HepG2 (cell line): ENCODE data around the gene SOX13. TPM values are rescaled to one million over a fixed set of nuclear protein-coding genes. Genes with fewer than 3 reads are reported as not detected.
A peak's percentile ranks its signal among the peaks of the same experiment; 100 is the strongest.

Experiments used
- FUBP1 ChIP-seq: sonication (generic); formaldehyde crosslinking; IDR thresholded peaks from 2 replicates; pipeline ENCODE4 v1.5.1; 2020; ENCODE audit warnings: missing genetic modification reagents, mild to moderate bottlenecking, borderline replicate concordance
- HMG20A ChIP-seq: IDR thresholded peaks from 2 replicates; pipeline ENCODE4 v1.6.1; 2016; ENCODE audit warnings: borderline replicate concordance
- KLF16 ChIP-seq, 2 experiments: sonication (generic) in 1 of 2; formaldehyde crosslinking in 1 of 2; IDR thresholded peaks; 2 replicates each; pipeline versions ENCODE4 v1.6.1 to v1.8.0; 2016 to 2023; ENCODE audit warnings: missing genetic modification reagents in 2 of 2, missing compliant biosample characterization in 1 of 2
- MEIS2 ChIP-seq: sonication (generic); formaldehyde crosslinking; IDR thresholded peaks from 2 replicates; pipeline ENCODE4 v1.9.0; 2021; ENCODE audit warnings: mild to moderate bottlenecking, missing genetic modification reagents
- PAXIP1 ChIP-seq: sonication (generic); formaldehyde crosslinking; conservative IDR thresholded peaks from 2 replicates; pipeline ENCODE4 v1.4.0; 2020; ENCODE audit warnings: mild to moderate bottlenecking, missing genetic modification reagents, moderate library complexity
- POLR2G ChIP-seq: fragments of 200-400 bp; formaldehyde crosslinking; IDR thresholded peaks from 2 replicates; pipeline ENCODE4 v1.6.1; 2018; ENCODE audit warnings: mild to moderate bottlenecking, low read depth, low read length, moderate library complexity
- REXO4 ChIP-seq: sonication (generic); formaldehyde crosslinking; IDR thresholded peaks from 2 replicates; pipeline ENCODE4 v1.8.0; 2022; ENCODE audit warnings: missing genetic modification reagents, mild to moderate bottlenecking, borderline replicate concordance
- RFX3 ChIP-seq: IDR thresholded peaks from 2 replicates; pipeline ENCODE4 v1.6.1; 2016; ENCODE audit warnings: missing biosample characterization, missing genetic modification reagents
- TBX3 ChIP-seq: fragments of 450-650 bp; IDR thresholded peaks from 2 replicates; pipeline ENCODE4 v1.6.1; 2017; ENCODE audit warnings: antibody characterized with exemption, mild to moderate bottlenecking, inconsistent platforms, borderline replicate concordance
- ZNF138 ChIP-seq: sonication (generic); formaldehyde crosslinking; IDR thresholded peaks from 2 replicates; pipeline ENCODE4 v1.5.0; 2020; ENCODE audit warnings: mild to moderate bottlenecking, low read depth, missing genetic modification reagents
- ZNF264 ChIP-seq: sonication (generic); formaldehyde crosslinking; IDR thresholded peaks from 2 replicates; pipeline ENCODE4 v1.4.0; 2020; ENCODE audit warnings: missing genetic modification reagents
- ZNF407 ChIP-seq: sonication (generic); formaldehyde crosslinking; IDR thresholded peaks from one replicate; pipeline ENCODE4 v1.5.1; 2020; ENCODE audit warnings: mild to moderate bottlenecking, missing genetic modification reagents; ENCODE audit errors: not compliant biosample characterization
- ZNF672 ChIP-seq: sonication (generic); formaldehyde crosslinking; IDR thresholded peaks from 2 replicates; pipeline ENCODE4 v1.8.1; 2022; ENCODE audit warnings: missing genetic modification reagents
- ZNF775 ChIP-seq: sonication (generic); formaldehyde crosslinking; IDR thresholded peaks from 2 replicates; pipeline ENCODE4 v1.4.0; 2020; ENCODE audit warnings: missing genetic modification reagents, mild to moderate bottlenecking, moderate library complexity, borderline replicate concordance
- ZNF784 ChIP-seq: sonication (generic); formaldehyde crosslinking; IDR thresholded peaks from 2 replicates; pipeline ENCODE4 v1.5.1; 2020; ENCODE audit warnings: missing genetic modification reagents, mild to moderate bottlenecking, borderline replicate concordance
- polyA plus RNA-seq, 8 experiments: library from polyadenylated mRNA; depleted of rRNA in 3 of 8; stranded (reverse) in 7 of 8; unstranded in 1 of 8; fragments of >200 nt; fragmentation: Illumina TruSeq in 4 of 8; extraction: Trizol in 4 of 8; gene quantifications; 2 replicates each; pipeline versions ENCODE4 v1.2.1 to v1.2.3, GENCODE V29; 2011 to 2016; ENCODE audit warnings: low read depth in 4 of 8, missing spikeins in 1 of 8, mixed read lengths in 1 of 8; ENCODE audit not compliant: insufficient read depth in 1 of 8
- total RNA-seq, 5 experiments: library from RNA; depleted of rRNA; stranded (reverse); fragments of >200 nt; fragmentation: Illumina TruSeq; extraction: Trizol; gene quantifications; 2 replicates each; pipeline ENCODE4 v1.2.3, GENCODE V29; 2016; ENCODE audit warnings: low read depth in 1 of 5

SOX13 gene
- total and polyA plus RNA-seq, 2 of the 13 experiments (the other 11 are each of a cell fraction or from before 2014, with no cell fraction given): 13.3 to 15.8 TPM

- TF ChIP-seq ZNF407 (CRISPR knock-in tag) (no peak), KLF16 (CRISPR knock-in tag; IDR thresholded peaks at IDR 0.05) (peak in 1 of 2 experiments; percentile 88; a peak in 2 of 4 replicates), ZNF672 (CRISPR knock-in tag) (no peak), HMG20A (CRISPR knock-in tag) (peak; percentile 75; the same call in 1 of the 2 replicates), POLR2G (no peak), MEIS2 (CRISPR knock-in tag) (no peak; the same call in 1 of the 2 replicates), ZNF264 (CRISPR knock-in tag) (peak; percentile 88; the same call in 1 of the 2 replicates), RFX3 (CRISPR knock-in tag) (peak; percentile 36; the same call in 1 of the 2 replicates), ZNF775 (CRISPR knock-in tag) (no peak), ZNF138 (CRISPR knock-in tag) (no peak), FUBP1 (CRISPR knock-in tag) (no peak), ZNF784 (CRISPR knock-in tag) (no peak), TBX3 (peak; percentile 54; the same call in 1 of the 2 replicates), PAXIP1 (CRISPR knock-in tag) (peak; percentile 95), REXO4 (CRISPR knock-in tag) (no peak)
Measured at GRCh38 chr1:204145033-204145504, 72.2 kb downstream of the SOX13 start (continued).
